ENCODE data around the gene PKNOX2. TPM values are rescaled to one million over a fixed set of nuclear protein-coding genes. Genes with fewer than 3 reads are reported as not detected.

Gene PKNOX2
- total and polyA plus RNA-seq, 4 experiments from 2014 or later, result not detected

DNA sequence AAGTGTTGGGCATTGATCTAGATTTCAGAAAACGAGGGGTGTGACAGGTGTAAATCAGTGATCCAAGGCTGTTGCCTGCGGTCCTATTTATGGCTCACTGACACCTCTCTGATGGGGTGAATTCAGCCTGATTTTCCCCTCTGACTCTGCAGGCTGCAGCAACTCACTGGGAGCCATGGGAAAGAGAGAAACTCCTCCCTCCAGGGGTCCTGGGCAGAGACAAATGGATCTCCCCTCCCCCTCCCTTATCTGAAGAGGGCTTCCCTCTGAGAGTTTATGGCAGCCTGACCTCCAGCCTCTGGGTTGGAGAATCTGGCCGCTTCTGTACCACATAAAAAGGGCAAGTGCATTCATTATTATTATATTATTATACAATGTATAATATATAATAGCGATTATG, 1.8 kb upstream of the PKNOX2 start:
- H3K4me3 ChIP-seq (ENCODE audit: low read length in 2 of 2), result no peak overlapping the region
- peaks cover 15 to 33% (median 22%) of the 10 kb centered on the region in 4 donors for H3K4me1 Mint-ChIP-seq
- H3K27ac ChIP-seq (ENCODE audit: low read depth, low read length), result no peak overlapping the region
- H3K27ac Mint-ChIP-seq, result no peak overlapping the region
- H3K27me3 ChIP-seq (ENCODE audit: insufficient read depth, low read length), result peaks cover 24% of the 10 kb centered on the region
- DNase-seq, result no peak
- peak overlapping the region in 2 of 8 donors; percentile 44 to 49 for H3K4me3 Mint-ChIP-seq
- peaks cover 32 to 33% of the 10 kb centered on the region in 2 donors for H3K27me3 Mint-ChIP-seq
- H3K36me3 Mint-ChIP-seq, result peaks cover 0 to 2% of the 10 kb centered on the region in 2 donors
- intact Hi-C loops (cut with micrococcal nuclease), result no loop called here
- H3K9me3 ChIP-seq (ENCODE audit: control insufficient read depth in 1 of 2, low read length in 2 of 2), result no peaks in the 10 kb centered on the region
- no peaks in the 10 kb centered on the region for H3K36me3 ChIP-seq (ENCODE audit: insufficient read depth, low read length)
- H3K4me1 ChIP-seq (ENCODE audit: insufficient read depth, low read length), result peaks cover 22% of the 10 kb centered on the region
- H3K9me3 Mint-ChIP-seq, result no peaks in the 10 kb centered on the region
- POLR2A ChIA-PET (ENCODE audit: partially characterized antibody), result no interaction called here
- CTCF ChIA-PET (ENCODE audit: partially characterized antibody), result interaction anchor here (1.9 to 2.2 kb wide), 2 partner anchors 10 to 21 kb away, joined by 4 to 7 read pairs; no protein-coding TSS in a partner anchor

GRCh38 chr11:125163431-125164063, 1.0 kb upstream of the PKNOX2 start:
- DNase-seq, result no peak
- Histone ChIP-seq H3K27me3 (ENCODE audit: insufficient read depth, low read length) (peaks cover 32% of the 10 kb centered on the region), H3K36me3 (ENCODE audit: insufficient read depth, low read length) (no peaks in the 10 kb centered on the region), H3K4me1 (ENCODE audit: insufficient read depth, low read length) (peaks cover 22% of the 10 kb centered on the region), H3K9me3 (ENCODE audit: control insufficient read depth in 1 of 2, low read length in 2 of 2) (no peaks in the 10 kb centered on the region), H3K4me3 (ENCODE audit: low read length in 2 of 2) (no peak overlapping the region), H3K27ac (ENCODE audit: low read depth, low read length) (no peak overlapping the region)
- CTCF ChIA-PET (ENCODE audit: partially characterized antibody), result interaction anchor here (1.9 to 2.2 kb wide), 2 partner anchors 10 to 21 kb away, joined by 4 to 7 read pairs; no protein-coding TSS in a partner anchor
- POLR2A ChIA-PET (ENCODE audit: partially characterized antibody), result no interaction called here
- Mint-ChIP-seq H3K4me1 (peaks cover 15 to 40% (median 22%) of the 10 kb centered on the region in 4 donors), H3K9me3 (no peaks in the 10 kb centered on the region), H3K4me3 (peak overlapping the region; percentile 65 to 81 (median 74)), H3K36me3 (peaks cover 0 to 2% of the 10 kb centered on the region in 2 donors), H3K27ac (peak overlapping the region in 2 of 7 donors; percentile 57 to 78), H3K27me3 (peaks cover 37 to 39% of the 10 kb centered on the region in 2 donors)
- intact Hi-C loops (cut with micrococcal nuclease), result loop anchor here (2.0 kb wide), 1 partner anchor 53 kb away; the partner anchor contains the start of gene TMEM218

- no peak for DNase-seq
- Histone ChIP-seq H3K27me3 (ENCODE audit: insufficient read depth, low read length) (peaks cover 33% of the 10 kb centered on the region), H3K4me1 (ENCODE audit: insufficient read depth, low read length) (peaks cover 22% of the 10 kb centered on the region), H3K4me3 (ENCODE audit: low read length in 2 of 2) (no peak overlapping the region), H3K9me3 (ENCODE audit: control insufficient read depth in 1 of 2, low read length in 2 of 2) (no peaks in the 10 kb centered on the region), H3K36me3 (ENCODE audit: insufficient read depth, low read length) (no peaks in the 10 kb centered on the region), H3K27ac (ENCODE audit: low read depth, low read length) (no peak overlapping the region)
- peak overlapping the region in 2 of 7 donors; percentile 57 to 78 for H3K27ac Mint-ChIP-seq
- peaks cover 41% of the 10 kb centered on the region in 2 donors for H3K27me3 Mint-ChIP-seq
- intact Hi-C loops (cut with micrococcal nuclease), result loop anchor here (2.0 kb wide), 1 partner anchor 53 kb away; the partner anchor contains the start of gene TMEM218
- CTCF ChIA-PET (ENCODE audit: partially characterized antibody), result interaction anchor here (2.2 kb wide), 1 partner anchor 9 kb away, joined by 7 read pairs; no protein-coding TSS in a partner anchor
- peaks cover 15 to 40% (median 22%) of the 10 kb centered on the region in 4 donors for H3K4me1 Mint-ChIP-seq
- H3K9me3 Mint-ChIP-seq, result no peaks in the 10 kb centered on the region
- POLR2A ChIA-PET (ENCODE audit: partially characterized antibody), result no interaction called here
- H3K36me3 Mint-ChIP-seq, result peaks cover 0 to 2% of the 10 kb centered on the region in 2 donors
- peak overlapping the region; percentile 65 to 81 (median 74) for H3K4me3 Mint-ChIP-seq
Measured at GRCh38 chr11:125164091-125164421, 495 bp upstream of the PKNOX2 start.

GRCh38 chr11:125165111-125165842, 726 bp downstream of the PKNOX2 start:
- Histone ChIP-seq H3K27me3 (ENCODE audit: insufficient read depth, low read length) (peaks cover 33% of the 10 kb centered on the region), H3K36me3 (ENCODE audit: insufficient read depth, low read length) (no peaks in the 10 kb centered on the region), H3K4me1 (ENCODE audit: insufficient read depth, low read length) (peaks cover 22% of the 10 kb centered on the region), H3K4me3 (ENCODE audit: low read length in 2 of 2) (peak overlapping the region in 1 of 2 donors; percentile 41), H3K27ac (ENCODE audit: low read depth, low read length) (no peak overlapping the region), H3K9me3 (ENCODE audit: control insufficient read depth in 1 of 2, low read length in 2 of 2) (no peaks in the 10 kb centered on the region)
- H3K4me3 Mint-ChIP-seq, result peak overlapping the region; percentile 74 to 96 (median 89)
- ChIA-PET POLR2A (ENCODE audit: partially characterized antibody) (interaction anchor here (1.6 kb wide), 1 partner anchor 54 kb away, joined by 4 read pairs; the partner anchor contains the start of gene TMEM218), CTCF (ENCODE audit: partially characterized antibody) (interaction anchor here (0.8 to 2.2 kb wide), 3 partner anchors 8 to 23 kb away, joined by 3 to 7 read pairs (median 3); no protein-coding TSS in a partner anchor)
- DNase-seq, result peak in 2 of 5 donors; percentile 10
- intact Hi-C loops (cut with micrococcal nuclease), result loop anchor here (2.0 kb wide), 1 partner anchor 54 kb away; the partner anchor contains the start of gene TMEM218
- no peaks in the 10 kb centered on the region for H3K9me3 Mint-ChIP-seq
- peak overlapping the region in 3 of 7 donors; percentile 12 to 50 (median 19) for H3K27ac Mint-ChIP-seq
- H3K27me3 Mint-ChIP-seq, result peaks cover 42 to 53% of the 10 kb centered on the region in 2 donors
- peaks cover 15 to 40% (median 22%) of the 10 kb centered on the region in 4 donors for H3K4me1 Mint-ChIP-seq
- peaks cover 0 to 2% of the 10 kb centered on the region in 2 donors for H3K36me3 Mint-ChIP-seq

- ChIA-PET CTCF (ENCODE audit: partially characterized antibody) (interaction anchor here (1.3 kb wide), 1 partner anchor 24 kb away, joined by 3 read pairs; no protein-coding TSS in a partner anchor), POLR2A (ENCODE audit: partially characterized antibody) (interaction anchor here (1.6 kb wide), 1 partner anchor 55 kb away, joined by 4 read pairs; the partner anchor contains the start of gene TMEM218)
- Histone ChIP-seq H3K27ac (ENCODE audit: low read depth, low read length) (no peak overlapping the region), H3K4me3 (ENCODE audit: low read length in 2 of 2) (peak overlapping the region in 1 of 2 donors; percentile 41), H3K27me3 (ENCODE audit: insufficient read depth, low read length) (peaks cover 33% of the 10 kb centered on the region), H3K4me1 (ENCODE audit: insufficient read depth, low read length) (peaks cover 22% of the 10 kb centered on the region), H3K9me3 (ENCODE audit: control insufficient read depth in 1 of 2, low read length in 2 of 2) (no peaks in the 10 kb centered on the region), H3K36me3 (ENCODE audit: insufficient read depth, low read length) (no peaks in the 10 kb centered on the region)
- peaks cover 38 to 58% of the 10 kb centered on the region in 2 donors for H3K27me3 Mint-ChIP-seq
- intact Hi-C loops (cut with micrococcal nuclease), result loop anchor here (2.0 kb wide), 1 partner anchor 55 kb away; the partner anchor contains the start of gene TMEM218
- DNase-seq, result peak in 2 of 5 donors; percentile 8 to 9
- H3K4me1 Mint-ChIP-seq, result peaks cover 15 to 40% (median 22%) of the 10 kb centered on the region in 4 donors
- H3K4me3 Mint-ChIP-seq, result peak overlapping the region; percentile 74 to 96 (median 89)
- H3K27ac Mint-ChIP-seq, result peak overlapping the region in 1 of 7 donors; percentile 50
- no peaks in the 10 kb centered on the region for H3K9me3 Mint-ChIP-seq
- H3K36me3 Mint-ChIP-seq, result peaks cover 0 to 2% of the 10 kb centered on the region in 2 donors
Measured at GRCh38 chr11:125165843-125166763, 1.6 kb downstream of the PKNOX2 start.

- Histone ChIP-seq H3K9me3 (ENCODE audit: control insufficient read depth in 1 of 2, low read length in 2 of 2) (no peaks in the 10 kb centered on the region), H3K36me3 (ENCODE audit: insufficient read depth, low read length) (no peaks in the 10 kb centered on the region), H3K27ac (ENCODE audit: low read depth, low read length) (no peak overlapping the region), H3K27me3 (ENCODE audit: insufficient read depth, low read length) (peaks cover 33% of the 10 kb centered on the region), H3K4me1 (ENCODE audit: insufficient read depth, low read length) (peaks cover 22% of the 10 kb centered on the region), H3K4me3 (ENCODE audit: low read length in 2 of 2) (no peak overlapping the region)
- Mint-ChIP-seq H3K27me3 (peaks cover 44 to 65% of the 10 kb centered on the region in 2 donors), H3K4me3 (peak overlapping the region in 6 of 8 donors; percentile 4 to 57 (median 42)), H3K36me3 (peaks cover 0 to 2% of the 10 kb centered on the region in 2 donors), H3K4me1 (peaks cover 15 to 40% (median 22%) of the 10 kb centered on the region in 4 donors), H3K27ac (no peak overlapping the region), H3K9me3 (no peaks in the 10 kb centered on the region)
- ChIA-PET POLR2A (ENCODE audit: partially characterized antibody) (no interaction called here), CTCF (ENCODE audit: partially characterized antibody) (no interaction called here)
- intact Hi-C loops (cut with micrococcal nuclease), result no loop called here
- DNase-seq, result no peak
Measured at GRCh38 chr11:125166764-125167291, 2.3 kb downstream of the PKNOX2 start.

Measured in CD4-positive, alpha-beta memory T cell (primary cell).